ENCODE data around the gene UGCG. TPM values are rescaled to one million over a fixed set of nuclear protein-coding genes. Genes with fewer than 3 reads are reported as not detected.

UGCG gene
- polyA plus RNA-seq, 4 donors = 11.6 to 68.3 (median 20.4) TPM

GRCh38 chr9:111962021-111962420, 65.4 kb downstream of the UGCG start:
- Histone ChIP-seq H3K4me1 (ENCODE audit: control insufficient read depth in 3 of 3, insufficient read depth in 2 of 3, low read depth in 1 of 3, low read length in 2 of 3) (peaks cover 2 to 75% (median 8%) of the 10 kb centered on the region in 3 donors), H3K27ac (ENCODE audit: low read depth in 1 of 3, low read length in 2 of 3) (no peak overlapping the region)

GRCh38 chr9:111963995-111964394, 67.4 kb downstream of the UGCG start:
- 53 to 86% (median 56%) methylated on average over 2 of the region's 2 CpGs for WGBS, 3 donors
- FAIRE-seq (no peak), DNase-seq (peak; percentile 62 to 67)
- Histone ChIP-seq H3K27ac (ENCODE audit: low read depth in 1 of 3, low read length in 2 of 3) (peak overlapping the region in 2 of 3 donors; percentile 62 to 93), H3K9me3 (ENCODE audit: control insufficient read depth in 2 of 2, insufficient read depth in 1 of 2, low read depth in 1 of 2, low read length in 1 of 2) (peaks cover 0 to 5% of the 10 kb centered on the region in 2 donors), H3K4me1 (ENCODE audit: control insufficient read depth in 3 of 3, insufficient read depth in 2 of 3, low read depth in 1 of 3, low read length in 2 of 3) (peaks cover 0 to 61% (median 4%) of the 10 kb centered on the region in 3 donors), H3K4me3 (ENCODE audit: low read depth in 1 of 3, low read length in 3 of 3) (no peak overlapping the region), H3K36me3 (ENCODE audit: control insufficient read depth in 3 of 3, insufficient read depth in 2 of 3, low read depth in 1 of 3, low read length in 3 of 3) (no peaks in the 10 kb centered on the region), H3K27me3 (ENCODE audit: control insufficient read depth in 3 of 3, insufficient read depth in 3 of 3, low read length in 3 of 3) (no peaks in the 10 kb centered on the region)

More at GRCh38 chr9:111962021-111962420, 65.4 kb downstream of the UGCG start:
- peaks cover 0 to 5% of the 10 kb centered on the region in 2 donors for H3K9me3 ChIP-seq (ENCODE audit: control insufficient read depth in 2 of 2, insufficient read depth in 1 of 2, low read depth in 1 of 2, low read length in 1 of 2)
- FAIRE-seq (no peak), DNase-seq (no peak)
- H3K27me3 ChIP-seq (ENCODE audit: control insufficient read depth in 3 of 3, insufficient read depth in 3 of 3, low read length in 3 of 3) = no peaks in the 10 kb centered on the region
- no peaks in the 10 kb centered on the region for H3K36me3 ChIP-seq (ENCODE audit: control insufficient read depth in 3 of 3, insufficient read depth in 2 of 3, low read depth in 1 of 3, low read length in 3 of 3)
- no peak overlapping the region for H3K4me3 ChIP-seq (ENCODE audit: low read depth in 1 of 3, low read length in 3 of 3)
- 80 to 88% (median 82%) methylated on average over 6 of the region's 6 CpGs for WGBS, 3 donors

GRCh38 chr9:111965566-111966019, 69.0 kb downstream of the UGCG start:
- Histone ChIP-seq H3K4me1 (ENCODE audit: control insufficient read depth in 3 of 3, insufficient read depth in 2 of 3, low read depth in 1 of 3, low read length in 2 of 3) (peaks cover 0 to 48% (median 4%) of the 10 kb centered on the region in 3 donors), H3K4me3 (ENCODE audit: low read depth in 1 of 3, low read length in 3 of 3) (no peak overlapping the region), H3K27me3 (ENCODE audit: control insufficient read depth in 3 of 3, insufficient read depth in 3 of 3, low read length in 3 of 3) (no peaks in the 10 kb centered on the region), H3K36me3 (ENCODE audit: control insufficient read depth in 3 of 3, insufficient read depth in 2 of 3, low read depth in 1 of 3, low read length in 3 of 3) (no peaks in the 10 kb centered on the region), H3K9me3 (ENCODE audit: control insufficient read depth in 2 of 2, insufficient read depth in 1 of 2, low read depth in 1 of 2, low read length in 1 of 2) (peaks cover 0 to 5% of the 10 kb centered on the region in 2 donors), H3K27ac (ENCODE audit: low read depth in 1 of 3, low read length in 2 of 3) (peak overlapping the region; percentile 60 to 93 (median 89))
- FAIRE-seq (no peak), DNase-seq (peak; percentile 92 to 96)
- WGBS, 3 donors = 13 to 53% (median 37%) methylated on average over 5 of the region's 5 CpGs

GRCh38 chr9:111966124-111966723, 69.6 kb downstream of the UGCG start:
- Histone ChIP-seq H3K27me3 (ENCODE audit: control insufficient read depth in 3 of 3, insufficient read depth in 3 of 3, low read length in 3 of 3) (no peaks in the 10 kb centered on the region), H3K36me3 (ENCODE audit: control insufficient read depth in 3 of 3, insufficient read depth in 2 of 3, low read depth in 1 of 3, low read length in 3 of 3) (no peaks in the 10 kb centered on the region), H3K27ac (ENCODE audit: low read depth in 1 of 3, low read length in 2 of 3) (peak overlapping the region in 2 of 3 donors; percentile 60 to 93), H3K4me1 (ENCODE audit: control insufficient read depth in 3 of 3, insufficient read depth in 2 of 3, low read depth in 1 of 3, low read length in 2 of 3) (peaks cover 0 to 45% (median 2%) of the 10 kb centered on the region in 3 donors), H3K9me3 (ENCODE audit: control insufficient read depth in 2 of 2, insufficient read depth in 1 of 2, low read depth in 1 of 2, low read length in 1 of 2) (peaks cover 0 to 5% of the 10 kb centered on the region in 2 donors), H3K4me3 (ENCODE audit: low read depth in 1 of 3, low read length in 3 of 3) (no peak overlapping the region)
- peak in 1 of 2 donors; percentile 46 for DNase-seq
- 72 to 87% (median 83%) methylated on average over 15 of the region's 15 CpGs for whole genome bisulfite sequencing, 3 donors
- no peak for FAIRE-seq

- Histone ChIP-seq H3K27me3 (ENCODE audit: control insufficient read depth in 3 of 3, insufficient read depth in 3 of 3, low read length in 3 of 3) (no peaks in the 10 kb centered on the region), H3K9me3 (ENCODE audit: control insufficient read depth in 2 of 2, insufficient read depth in 1 of 2, low read depth in 1 of 2, low read length in 1 of 2) (peaks cover 0 to 5% of the 10 kb centered on the region in 2 donors), H3K27ac (ENCODE audit: low read depth in 1 of 3, low read length in 2 of 3) (peak overlapping the region in 2 of 3 donors; percentile 60 to 93), H3K4me3 (ENCODE audit: low read depth in 1 of 3, low read length in 3 of 3) (no peak overlapping the region), H3K4me1 (ENCODE audit: control insufficient read depth in 3 of 3, insufficient read depth in 2 of 3, low read depth in 1 of 3, low read length in 2 of 3) (peaks cover 0 to 40% (median 0%) of the 10 kb centered on the region in 3 donors), H3K36me3 (ENCODE audit: control insufficient read depth in 3 of 3, insufficient read depth in 2 of 3, low read depth in 1 of 3, low read length in 3 of 3) (no peaks in the 10 kb centered on the region)
- FAIRE-seq (no peak), DNase-seq (peak in 1 of 2 donors; percentile 36)
- 26 to 73% (median 63%) methylated on average over 1 of the region's 1 CpG for WGBS, 3 donors
Measured at GRCh38 chr9:111966861-111967291, 70.3 kb downstream of the UGCG start.

- 92 to 94% (median 93%) methylated on average over 3 of the region's 3 CpGs for WGBS, 3 donors
- peaks cover 0 to 42% (median 0%) of the 10 kb centered on the region in 3 donors for H3K4me1 ChIP-seq (ENCODE audit: control insufficient read depth in 3 of 3, insufficient read depth in 2 of 3, low read depth in 1 of 3, low read length in 2 of 3)
- no peak for FAIRE-seq
Measured at GRCh38 chr9:111967621-111968020, 71.0 kb downstream of the UGCG start.

GRCh38 chr9:111969061-111969460, 72.4 kb downstream of the UGCG start:
- 90 to 93% (median 91%) methylated on average over 5 of the region's 5 CpGs for WGBS, 3 donors
- Histone ChIP-seq H3K36me3 (ENCODE audit: control insufficient read depth in 3 of 3, insufficient read depth in 2 of 3, low read depth in 1 of 3, low read length in 3 of 3) (no peaks in the 10 kb centered on the region), H3K27me3 (ENCODE audit: control insufficient read depth in 3 of 3, insufficient read depth in 3 of 3, low read length in 3 of 3) (no peaks in the 10 kb centered on the region), H3K9me3 (ENCODE audit: control insufficient read depth in 2 of 2, insufficient read depth in 1 of 2, low read depth in 1 of 2, low read length in 1 of 2) (no peaks in the 10 kb centered on the region), H3K4me1 (ENCODE audit: control insufficient read depth in 3 of 3, insufficient read depth in 2 of 3, low read depth in 1 of 3, low read length in 2 of 3) (peaks cover 0 to 44% (median 2%) of the 10 kb centered on the region in 3 donors), H3K27ac (ENCODE audit: low read depth in 1 of 3, low read length in 2 of 3) (no peak overlapping the region), H3K4me3 (ENCODE audit: low read depth in 1 of 3, low read length in 3 of 3) (no peak overlapping the region)
- no peak for FAIRE-seq
- DNase-seq = no peak

More at GRCh38 chr9:111967621-111968020, 71.0 kb downstream of the UGCG start:
- no peak for DNase-seq
- H3K9me3 ChIP-seq (ENCODE audit: control insufficient read depth in 2 of 2, insufficient read depth in 1 of 2, low read depth in 1 of 2, low read length in 1 of 2) = peaks cover 0 to 5% of the 10 kb centered on the region in 2 donors
- no peaks in the 10 kb centered on the region for H3K36me3 ChIP-seq (ENCODE audit: control insufficient read depth in 3 of 3, insufficient read depth in 2 of 3, low read depth in 1 of 3, low read length in 3 of 3)
- no peaks in the 10 kb centered on the region for H3K27me3 ChIP-seq (ENCODE audit: control insufficient read depth in 3 of 3, insufficient read depth in 3 of 3, low read length in 3 of 3)
- H3K4me3 ChIP-seq (ENCODE audit: low read depth in 1 of 3, low read length in 3 of 3) = no peak overlapping the region
- H3K27ac ChIP-seq (ENCODE audit: low read depth in 1 of 3, low read length in 2 of 3) = no peak overlapping the region

GRCh38 chr9:111969622-111970021, 73.0 kb downstream of the UGCG start:
- Histone ChIP-seq H3K27ac (ENCODE audit: low read depth in 1 of 3, low read length in 2 of 3) (no peak overlapping the region), H3K9me3 (ENCODE audit: control insufficient read depth in 2 of 2, insufficient read depth in 1 of 2, low read depth in 1 of 2, low read length in 1 of 2) (no peaks in the 10 kb centered on the region), H3K36me3 (ENCODE audit: control insufficient read depth in 3 of 3, insufficient read depth in 2 of 3, low read depth in 1 of 3, low read length in 3 of 3) (no peaks in the 10 kb centered on the region), H3K4me1 (ENCODE audit: control insufficient read depth in 3 of 3, insufficient read depth in 2 of 3, low read depth in 1 of 3, low read length in 2 of 3) (peaks cover 0 to 41% (median 2%) of the 10 kb centered on the region in 3 donors), H3K4me3 (ENCODE audit: low read depth in 1 of 3, low read length in 3 of 3) (no peak overlapping the region), H3K27me3 (ENCODE audit: control insufficient read depth in 3 of 3, insufficient read depth in 3 of 3, low read length in 3 of 3) (no peaks in the 10 kb centered on the region)
- WGBS, 3 donors = 77 to 78% (median 78%) methylated on average over 8 of the region's 8 CpGs
- DNase-seq (no peak), FAIRE-seq (no peak)

All from small intestine (tissue), 7 donors.